ENCODE data around the gene CCL22. TPM values are rescaled to one million over a fixed set of nuclear protein-coding genes. Genes with fewer than 3 reads are reported as not detected.
"Not testable (repeated sequence)": the region's sequence is repeated elsewhere in the genome, so short reads cannot be mapped to it uniquely, and the experiment has no call there.

CCL22 gene
- polyA plus RNA-seq, 3 donors, result 0.02 to 0.03 TPM; not detected in 1

GRCh38 chr16:57344094-57344493, 14.5 kb upstream of the CCL22 start:
- not testable (repeated sequence) for H3K27ac ChIP-seq (ENCODE audit: low read depth, low read length)
- 94 to 96% (median 96%) methylated on average over 5 of the region's 5 CpGs for WGBS, 3 donors

DNA sequence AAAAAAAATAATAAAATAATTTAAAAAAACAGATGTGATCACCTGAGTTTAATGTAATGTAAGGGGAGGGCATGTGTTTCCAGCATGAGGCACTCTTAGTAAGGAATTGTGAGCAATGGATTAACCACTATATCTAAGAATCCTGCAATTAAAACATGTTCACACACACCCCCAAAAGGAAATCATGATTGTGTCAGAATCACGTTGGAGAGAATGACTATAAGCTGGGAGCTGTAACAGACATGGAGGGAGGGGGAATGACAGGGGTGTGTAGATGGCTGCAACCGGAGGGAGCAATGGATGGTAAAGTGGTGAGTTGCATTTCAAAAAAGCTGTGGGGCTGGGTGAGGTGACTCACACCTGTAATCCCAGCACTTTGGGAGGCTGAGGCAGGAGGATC, 13.6 kb upstream of the CCL22 start:
- 58 to 69% (median 65%) methylated on average over 2 of the region's 2 CpGs for WGBS, 3 donors
- H3K27ac ChIP-seq (ENCODE audit: low read depth, low read length), result no peak overlapping the region

DNA sequence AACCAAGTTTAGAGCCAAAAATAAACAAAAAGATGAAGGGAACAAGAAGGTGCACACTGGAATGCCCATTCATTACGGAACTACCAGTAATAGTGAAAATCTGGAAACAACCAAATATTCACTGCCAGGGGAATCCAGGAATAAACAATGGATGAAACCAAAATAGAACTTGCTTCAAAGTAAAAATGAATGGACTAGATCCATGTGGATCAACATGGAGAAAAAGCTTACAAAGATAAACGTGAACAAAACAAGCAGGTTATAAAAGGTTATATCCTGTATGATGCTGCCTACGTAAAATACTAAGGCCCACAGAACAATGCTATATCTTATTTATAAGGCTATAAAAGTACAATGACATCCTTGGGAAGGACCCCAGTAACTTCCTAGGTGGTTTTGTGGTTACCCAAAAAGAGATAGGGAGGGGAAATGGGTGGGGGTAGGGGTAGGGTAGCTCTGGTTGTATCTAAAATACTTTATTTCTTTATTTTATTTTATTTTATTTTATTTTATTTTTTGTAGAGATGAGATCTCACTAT, 12.8 kb upstream of the CCL22 start:
- no peak overlapping the region for H3K27ac ChIP-seq (ENCODE audit: low read depth, low read length)
- 53 to 76% (median 58%) methylated on average over 3 of the region's 3 CpGs for WGBS, 3 donors

DNA sequence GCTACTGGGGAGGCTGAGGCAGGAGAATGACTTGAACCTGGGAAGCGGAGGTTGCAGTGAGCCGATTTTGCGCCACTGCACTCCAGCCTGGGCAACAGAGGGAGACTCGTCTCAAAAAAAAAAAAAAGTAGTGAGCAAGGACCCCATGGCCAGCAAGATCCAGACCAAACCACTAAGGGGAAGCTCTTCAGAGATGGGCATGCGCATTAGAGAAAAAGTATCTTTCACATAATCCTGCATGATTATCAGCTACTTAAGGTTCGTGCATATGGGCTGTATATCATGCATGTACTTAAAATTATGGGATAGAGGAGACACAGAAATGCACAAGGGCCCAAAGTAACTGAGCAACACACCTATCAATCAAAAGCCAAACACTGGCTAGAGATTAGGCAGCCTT, 10.7 kb upstream of the CCL22 start:
- H3K27ac ChIP-seq (ENCODE audit: low read depth, low read length), result no peak overlapping the region
- WGBS, 3 donors, result 78 to 93% (median 91%) methylated on average over 6 of the region's 6 CpGs

DNA sequence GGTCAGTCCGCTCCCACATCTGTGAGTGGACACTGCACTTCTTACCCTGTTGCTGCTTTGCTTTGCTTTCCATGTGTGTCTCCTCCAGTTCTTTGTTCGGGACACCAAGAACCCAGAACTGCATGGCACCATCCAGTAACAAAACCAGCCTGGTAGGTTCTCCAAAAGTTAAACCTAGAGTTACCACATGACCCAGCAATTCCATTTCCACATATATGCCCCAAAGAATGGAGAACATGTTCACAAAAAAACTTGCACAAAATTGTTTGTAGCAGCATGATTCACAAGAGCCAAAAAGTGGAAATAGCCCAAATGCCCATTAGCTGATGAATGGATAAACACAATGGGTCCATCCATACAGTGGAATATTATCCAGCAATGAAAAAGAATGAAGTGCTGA, 10.3 kb upstream of the CCL22 start:
- WGBS, 3 donors, result 65 to 95% (median 89%) methylated on average over 2 of the region's 2 CpGs
- no peak overlapping the region for H3K27ac ChIP-seq (ENCODE audit: low read depth, low read length)

- H3K27ac ChIP-seq (ENCODE audit: low read depth, low read length), result no peak overlapping the region
- WGBS, 3 donors, result 36 to 53% (median 46%) methylated on average over 14 of the region's 14 CpGs
Measured at GRCh38 chr16:57349212-57350031, 9.2 kb upstream of the CCL22 start.

DNA sequence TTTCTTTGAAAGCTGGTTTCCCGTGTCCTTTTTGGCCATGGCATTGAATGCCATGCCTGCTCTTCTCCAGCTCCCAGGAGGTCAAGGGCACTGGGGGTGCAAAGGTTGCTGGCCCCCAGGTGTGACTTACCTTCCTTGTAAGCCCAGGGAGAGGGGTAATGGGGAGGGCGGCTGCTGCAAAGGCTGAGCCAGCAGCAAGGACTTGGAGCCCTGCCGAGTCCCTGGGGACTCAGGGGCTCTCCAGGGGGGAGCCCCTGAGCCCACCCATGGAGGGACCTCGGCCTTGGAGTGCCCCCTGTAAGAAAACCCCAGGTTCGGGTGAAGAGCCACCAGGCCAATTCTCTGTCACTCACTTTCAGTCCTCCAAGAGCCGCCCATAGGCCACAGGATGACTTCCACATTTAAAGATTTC, 5.9 kb upstream of the CCL22 start:
- WGBS, 3 donors, result 66 to 84% (median 71%) methylated on average over 6 of the region's 6 CpGs

GRCh38 chr16:57354311-57354710, 4.3 kb upstream of the CCL22 start:
- WGBS, 3 donors, result 90 to 93% (median 93%) methylated on average over 7 of the region's 7 CpGs
- H3K27ac ChIP-seq (ENCODE audit: low read depth, low read length), result no peak overlapping the region

More for the DNA sequence above, 5.9 kb upstream of the CCL22 start:
- H3K27ac ChIP-seq (ENCODE audit: low read depth, low read length), result no peak overlapping the region

DNA sequence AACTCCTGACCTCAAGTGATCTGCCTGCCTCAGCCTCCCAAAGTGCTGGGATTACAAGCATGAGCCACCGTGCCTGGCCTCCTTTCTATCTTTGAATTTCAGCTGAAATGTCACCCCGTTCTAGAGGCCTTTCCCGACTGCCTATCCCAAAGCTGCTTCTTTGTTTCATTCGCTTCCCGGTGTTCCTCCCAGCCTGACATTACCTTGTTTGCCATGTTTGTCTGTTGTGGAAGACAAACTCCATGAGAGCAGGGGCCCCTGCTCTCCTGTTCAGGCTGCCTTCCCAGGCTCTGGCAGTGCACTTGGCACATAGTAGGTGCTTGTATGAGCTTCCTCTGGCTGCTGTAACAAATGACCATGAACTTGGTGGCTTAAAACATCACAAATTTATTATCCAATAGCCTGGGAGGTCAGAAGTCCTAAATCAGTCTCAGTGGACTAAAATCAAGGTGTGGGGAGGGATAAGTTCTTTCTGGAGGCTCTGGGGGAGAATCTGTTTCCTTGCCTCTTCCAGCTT, 2.6 kb upstream of the CCL22 start:
- WGBS, 3 donors, result 83 to 91% (median 85%) methylated on average over 5 of the region's 5 CpGs
- H3K27ac ChIP-seq (ENCODE audit: low read depth, low read length), result no peak overlapping the region

DNA sequence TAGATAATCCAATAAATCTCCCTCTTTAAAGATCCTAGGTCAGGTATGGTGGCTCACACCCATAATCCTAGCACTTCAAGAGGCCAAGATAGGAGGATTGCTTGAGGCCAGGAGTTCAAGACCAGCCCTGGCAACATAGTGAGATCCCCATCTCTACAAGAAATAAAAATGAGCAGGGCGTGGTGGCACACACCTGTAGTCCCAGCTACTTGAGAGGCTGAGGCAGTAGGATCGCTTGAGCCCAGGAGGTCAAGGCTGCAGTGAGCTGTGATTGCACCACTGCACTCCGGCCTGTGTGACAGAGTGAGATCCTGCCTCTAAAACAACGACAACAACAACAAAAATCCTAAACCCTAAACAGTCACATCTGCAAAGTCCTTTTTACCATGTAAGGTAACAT, 2.0 kb upstream of the CCL22 start:
- WGBS, 3 donors, result 78 to 99% (median 95%) methylated on average over 4 of the region's 4 CpGs
- no peak overlapping the region for H3K27ac ChIP-seq (ENCODE audit: low read depth, low read length)

- H3K27ac ChIP-seq (ENCODE audit: low read depth, low read length), result no peak overlapping the region
- WGBS, 3 donors, result 76 to 88% (median 79%) methylated on average over 9 of the region's 9 CpGs
Measured at GRCh38 chr16:57357330-57358085, 1.1 kb upstream of the CCL22 start.

GRCh38 chr16:57358086-57358420, 530 bp upstream of the CCL22 start:
- H3K27ac ChIP-seq (ENCODE audit: low read depth, low read length), result no peak overlapping the region
- 85 to 89% (median 86%) methylated on average over 7 of the region's 7 CpGs for WGBS, 3 donors

GRCh38 chr16:57360321-57360935, 1.8 kb downstream of the CCL22 start:
- no peak overlapping the region for H3K27ac ChIP-seq (ENCODE audit: low read depth, low read length)
- WGBS, 3 donors, result 94 to 95% (median 94%) methylated on average over 16 of the region's 16 CpGs

DNA sequence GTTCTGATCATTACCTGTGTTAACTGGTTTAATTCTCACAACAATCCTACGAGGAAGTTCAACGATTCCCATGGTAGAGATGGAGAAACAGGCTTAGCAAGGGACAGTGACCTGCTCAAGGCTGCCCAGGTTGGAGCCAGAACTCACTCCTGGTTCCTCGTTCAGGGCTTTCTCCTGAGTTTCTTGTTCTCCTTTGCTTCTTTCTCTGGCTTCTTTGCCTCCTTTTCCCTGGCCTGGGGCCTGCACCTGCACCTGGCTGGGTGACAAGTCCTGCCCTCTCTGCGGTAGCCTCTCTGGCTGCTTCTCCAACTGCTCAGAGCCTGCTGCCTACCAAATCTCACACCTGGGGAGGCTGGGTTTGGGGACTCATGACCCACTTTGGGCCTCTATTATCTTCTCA, 2.8 kb downstream of the CCL22 start:
- no peak overlapping the region for H3K27ac ChIP-seq (ENCODE audit: low read depth, low read length)
- WGBS, 3 donors, result 32 to 80% (median 68%) methylated on average over 4 of the region's 4 CpGs

DNA sequence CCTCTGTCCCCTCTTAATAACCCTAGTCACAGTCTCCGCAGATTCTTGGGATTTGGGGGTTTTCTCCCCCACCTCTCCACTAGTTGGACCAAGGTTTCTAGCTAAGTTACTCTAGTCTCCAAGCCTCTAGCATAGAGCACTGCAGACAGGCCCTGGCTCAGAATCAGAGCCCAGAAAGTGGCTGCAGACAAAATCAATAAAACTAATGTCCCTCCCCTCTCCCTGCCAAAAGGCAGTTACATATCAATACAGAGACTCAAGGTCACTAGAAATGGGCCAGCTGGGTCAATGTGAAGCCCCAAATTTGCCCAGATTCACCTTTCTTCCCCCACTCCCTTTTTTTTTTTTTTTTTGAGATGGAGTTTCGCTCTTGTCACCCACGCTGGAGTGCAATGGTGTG, 5.6 kb downstream of the CCL22 start:
- 92 to 96% (median 96%) methylated on average over 3 of the region's 3 CpGs for WGBS, 3 donors
- no peak overlapping the region for H3K27ac ChIP-seq (ENCODE audit: low read depth, low read length)

DNA sequence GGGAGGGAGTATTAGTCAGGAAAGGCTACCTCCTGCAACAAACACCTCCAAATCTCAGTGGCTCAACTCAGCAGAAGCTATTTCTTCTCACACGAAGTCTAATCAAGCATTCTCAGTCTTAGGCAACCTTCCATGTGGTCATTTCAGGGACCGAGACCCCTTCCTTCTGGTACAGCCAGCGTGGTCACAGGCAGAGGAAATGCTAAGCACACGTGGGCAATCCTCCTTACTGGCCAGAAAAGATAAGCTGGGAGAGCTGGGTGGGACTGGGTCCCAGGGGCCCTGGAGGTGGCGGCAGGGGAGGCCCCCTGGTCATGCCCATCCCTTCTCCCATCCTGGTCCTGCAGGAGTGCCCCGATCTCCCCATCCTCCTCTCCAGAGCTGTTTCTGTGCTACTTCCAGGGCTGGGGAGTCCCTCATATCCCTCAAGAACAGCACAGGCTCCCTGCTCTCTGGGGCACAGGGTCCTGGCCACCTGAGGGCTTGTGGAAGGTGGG, 8.0 kb downstream of the CCL22 start:
- WGBS, 3 donors, result 31 to 70% (median 44%) methylated on average over 6 of the region's 6 CpGs
- H3K27ac ChIP-seq (ENCODE audit: low read depth, low read length), result no peak overlapping the region

GRCh38 chr16:57367116-57367752, 8.7 kb downstream of the CCL22 start:
- H3K27ac ChIP-seq (ENCODE audit: low read depth, low read length), result no peak overlapping the region
- 62 to 69% (median 64%) methylated on average over 7 of the region's 7 CpGs for WGBS, 3 donors
